Upper lobe of left lung (tissue), 6 donors: ENCODE data around the gene OSGIN1. TPM values are rescaled to one million over a fixed set of nuclear protein-coding genes. Genes with fewer than 3 reads are reported as not detected.

ENCODE experiments used
- ATAC-seq, 2 donors: fragments of 200-7000 bp; cut with Tn5 transposase; one replicate each; pipeline ENCODE4 v1.9.1; 2022; ENCODE audit warnings: mild to moderate bottlenecking in 2 of 2, moderate library complexity in 2 of 2; ENCODE audit not compliant: low FRiP score in 2 of 2
- DNase-seq, 2 donors: peaks; one replicate each; pipeline ENCODE4 v3.0.0-alpha.2; 2019 to 2020
- H3K27ac ChIP-seq, 4 donors: fragments of 200-600 bp; sonication (generic); one replicate each; pipeline ENCODE4 v1.5.1; 2016 to 2019
- H3K27me3 ChIP-seq, 4 donors: fragments of 200-600 bp; sonication (generic); one replicate each; pipeline ENCODE4 v1.5.1; 2017 to 2019
- H3K36me3 ChIP-seq, 4 donors: fragments of 200-600 bp; sonication (generic); one replicate each; pipeline ENCODE4 v1.5.1; 2016 to 2019
- H3K4me1 ChIP-seq, 4 donors: fragments of 200-600 bp; sonication (generic); one replicate each; pipeline ENCODE4 v1.5.1; 2018 to 2019
- H3K4me3 ChIP-seq, 4 donors: fragments of 200-600 bp; sonication (generic); one replicate each; pipeline ENCODE4 v1.5.1; 2017 to 2019; ENCODE audit warnings: mild to moderate bottlenecking in 2 of 4, moderate library complexity in 1 of 4
- H3K9me3 ChIP-seq, 4 donors: fragments of 200-600 bp; sonication (generic); one replicate each; pipeline ENCODE4 v1.5.1; 2018 to 2019
- CTCF ChIP-seq, 6 experiments: fragments of 450-650 bp in 4 of 6; fragments of 200-600 bp in 2 of 6; sonication (generic) in 2 of 6; IDR thresholded peaks; one replicate each; pipeline ENCODE4 v1.5.1; 2016 to 2019; ENCODE audit warnings: antibody characterized with exemption in 6 of 6
- EP300 ChIP-seq, 4 donors: sonication (generic); formaldehyde crosslinking; IDR thresholded peaks; one replicate each; pipeline ENCODE4 v1.5.1; 2017; ENCODE audit warnings: antibody characterized with exemption in 4 of 4, control low read depth in 2 of 4
- POLR2A ChIP-seq, 4 donors: fragments of 450-650 bp; IDR thresholded peaks; one replicate each; pipeline ENCODE4 v1.5.1; 2016 to 2017; ENCODE audit warnings: antibody characterized with exemption in 4 of 4, mild to moderate bottlenecking in 2 of 4
- POLR2AphosphoS5 ChIP-seq, 2 donors: sonication (generic); formaldehyde crosslinking; IDR thresholded peaks; one replicate each; pipeline ENCODE4 v1.5.1; 2017; ENCODE audit warnings: antibody characterized with exemption in 2 of 2
- WGBS, 2 donors: methylation state at CpG; one replicate each; pipeline ENCODE4 v1.1.5; 2017 to 2018; 5-methylcytosine and 5-hydroxymethylcytosine counted together
- total RNA-seq, 6 donors: library from RNA; depleted of rRNA in 4 of 6; stranded (reverse); fragments of >200 nt in 4 of 6; gene quantifications; one replicate each; pipeline versions ENCODE4 v1.1.0 to v1.2.1, GENCODE V29; 2016 to 2021
- donor health status: DM: no; HTN: no; CAD: no; lungs with moderate emphysema.
- donor health status: DM: no; HTN: yes; CAD: no; lungs with severe emphysema.

OSGIN1 gene
- total RNA-seq, 6 donors from 2014 or later, result 7.3 to 34.2 (median 16.3) TPM

DNA sequence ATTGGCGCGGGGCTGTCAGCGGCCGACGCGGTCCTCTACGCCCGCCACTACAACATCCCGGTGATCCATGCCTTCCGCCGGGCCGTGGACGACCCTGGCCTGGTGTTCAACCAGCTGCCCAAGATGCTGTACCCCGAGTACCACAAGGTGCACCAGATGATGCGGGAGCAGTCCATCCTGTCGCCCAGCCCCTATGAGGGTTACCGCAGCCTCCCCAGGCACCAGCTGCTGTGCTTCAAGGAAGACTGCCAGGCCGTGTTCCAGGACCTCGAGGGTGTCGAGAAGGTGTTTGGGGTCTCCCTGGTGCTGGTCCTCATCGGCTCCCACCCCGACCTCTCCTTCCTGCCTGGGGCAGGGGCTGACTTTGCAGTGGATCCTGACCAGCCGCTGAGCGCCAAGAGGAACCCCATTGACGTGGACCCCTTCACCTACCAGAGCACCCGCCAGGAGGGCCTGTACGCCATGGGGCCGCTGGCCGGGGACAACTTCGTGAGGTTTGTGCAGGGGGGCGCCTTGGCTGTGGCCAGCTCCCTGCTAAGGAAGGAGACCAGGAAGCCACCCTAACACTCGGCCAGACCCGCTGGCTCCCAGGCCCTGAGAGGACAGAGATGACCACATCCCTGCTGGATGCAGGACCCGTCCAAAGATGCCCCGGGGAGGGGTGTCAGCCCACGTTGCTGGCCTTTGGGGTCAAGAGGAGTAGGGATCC, 12.6 kb downstream of the OSGIN1 start:
- Histone ChIP-seq H3K9me3 (no peaks in the 10 kb centered on the region), H3K27ac (no peak overlapping the region), H3K4me1 (peaks cover 0 to 12% (median 4%) of the 10 kb centered on the region in 4 donors), H3K27me3 (peaks cover 0 to 22% (median 14%) of the 10 kb centered on the region in 4 donors), H3K36me3 (peaks cover 0 to 57% (median 29%) of the 10 kb centered on the region in 4 donors), H3K4me3 (no peak overlapping the region)
- 93% methylated on average over 15 to 35 of the region's 36 CpGs for WGBS, 2 donors
- ATAC-seq, result no peak
- peak in 1 of 2 donors; percentile 81 for DNase-seq
- TF ChIP-seq POLR2AphosphoS5 (IDR thresholded peaks at IDR 0.05) (no peak), POLR2A (IDR thresholded peaks at IDR 0.05) (no peak), EP300 (IDR thresholded peaks at IDR 0.05) (no peak), CTCF (IDR thresholded peaks at IDR 0.05) (no peak)

DNA sequence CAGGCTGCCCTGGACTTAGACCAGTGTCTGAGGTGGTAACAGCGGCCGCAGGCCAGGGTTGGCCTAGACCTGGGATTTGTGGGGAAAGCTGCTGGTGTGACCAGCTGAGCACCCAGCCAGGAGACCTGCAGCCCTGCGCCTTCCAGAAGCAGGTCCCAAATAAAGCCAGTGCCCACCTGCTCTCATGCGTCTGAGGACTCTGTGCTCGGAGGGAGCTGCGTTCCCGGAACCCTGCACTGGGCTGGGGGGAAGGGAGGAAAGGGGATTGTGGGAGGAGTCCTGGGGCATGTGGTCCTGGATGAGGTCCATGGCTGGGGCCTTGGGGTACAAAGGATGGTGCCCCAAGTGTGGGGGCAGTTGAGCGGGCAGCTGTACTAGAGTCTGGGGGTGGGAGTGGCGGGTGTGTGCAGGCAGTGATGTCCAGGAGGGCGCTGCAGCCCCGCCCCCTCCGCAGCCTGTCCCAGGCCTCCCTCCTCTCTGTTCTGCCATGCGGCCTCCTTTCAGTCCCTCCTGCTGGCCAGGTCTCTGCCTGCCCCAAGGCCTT, 13.2 kb downstream of the OSGIN1 start:
- no peak for TF ChIP-seq EP300 (IDR thresholded peaks at IDR 0.05)
- H3K27me3 ChIP-seq, result peaks cover 0 to 22% (median 14%) of the 10 kb centered on the region in 4 donors

GRCh38 chr16:83967091-83967490, 14.1 kb downstream of the OSGIN1 start:
- no peak for ATAC-seq
- H3K9me3 ChIP-seq, result no peaks in the 10 kb centered on the region
- 70 to 81% methylated on average over 2 of the region's 2 CpGs for WGBS, 2 donors
- peaks cover 0 to 22% (median 14%) of the 10 kb centered on the region in 4 donors for H3K27me3 ChIP-seq
- H3K4me1 ChIP-seq, result peaks cover 0 to 12% (median 4%) of the 10 kb centered on the region in 4 donors
- H3K36me3 ChIP-seq, result peaks cover 0 to 42% (median 18%) of the 10 kb centered on the region in 4 donors
- TF ChIP-seq POLR2AphosphoS5 (IDR thresholded peaks at IDR 0.05) (no peak), POLR2A (IDR thresholded peaks at IDR 0.05) (no peak), EP300 (IDR thresholded peaks at IDR 0.05) (no peak), CTCF (IDR thresholded peaks at IDR 0.05) (no peak)
- H3K27ac ChIP-seq, result no peak overlapping the region
- no peak overlapping the region for H3K4me3 ChIP-seq
- DNase-seq, result no peak

More for the DNA sequence above, 13.2 kb downstream of the OSGIN1 start:
- Histone ChIP-seq H3K4me3 (no peak overlapping the region), H3K4me1 (peaks cover 0 to 12% (median 4%) of the 10 kb centered on the region in 4 donors), H3K27ac (no peak overlapping the region), H3K36me3 (peaks cover 0 to 51% (median 24%) of the 10 kb centered on the region in 4 donors), H3K9me3 (no peaks in the 10 kb centered on the region)
- ATAC-seq (no peak), DNase-seq (no peak)
- WGBS, 2 donors, result 94% methylated on average over 9 to 11 of the region's 13 CpGs

- Histone ChIP-seq H3K4me1 (peaks cover 0 to 12% (median 4%) of the 10 kb centered on the region in 4 donors), H3K27me3 (peaks cover 0 to 22% (median 14%) of the 10 kb centered on the region in 4 donors), H3K4me3 (peak within 1 kb of the TSS in 3 of 4 donors; percentile 31 to 45 (median 38)), H3K9me3 (no peaks in the 10 kb centered on the region), H3K27ac (no peak within 1 kb of the TSS), H3K36me3 (peaks cover 0 to 35% (median 10%) of the 10 kb centered on the region in 4 donors)
- DNase-seq (peak in 1 of 2 donors; percentile 93), ATAC-seq (peak in 1 of 2 donors; percentile 88)
- WGBS, 2 donors, result 13 to 22% methylated on average over 23 to 34 of the region's 35 CpGs
- TF ChIP-seq CTCF (IDR thresholded peaks at IDR 0.05) (peak; percentile 31 to 80 (median 54)), POLR2AphosphoS5 (IDR thresholded peaks at IDR 0.05) (no peak)
These were observed 14.8 kb downstream of the OSGIN1 start, which contains the start of gene NECAB2 for GRCh38 chr16:83967838-83968305. Gene NECAB2, plus strand, starts transcription at chr16:83968244. Its CDS starts 405 bp downstream, at chr16:83968649.

- peaks cover 0 to 30% (median 9%) of the 10 kb centered on the region in 4 donors for H3K36me3 ChIP-seq
- no CpG with 5 or more reads among the region's 87 CpGs for WGBS, 2 donors
- H3K27ac ChIP-seq, result no peak overlapping the region
- peak in 1 of 2 donors; percentile 84 for DNase-seq
- peak in 1 of 2 donors; percentile 13 for ATAC-seq
- peak overlapping the region in 3 of 4 donors; percentile 31 to 45 (median 38) for H3K4me3 ChIP-seq
- no peak for TF ChIP-seq POLR2A (IDR thresholded peaks at IDR 0.05)
- no peak for TF ChIP-seq EP300 (IDR thresholded peaks at IDR 0.05)
- TF ChIP-seq CTCF (IDR thresholded peaks at IDR 0.05), result no peak
- peaks cover 0 to 12% (median 4%) of the 10 kb centered on the region in 4 donors for H3K4me1 ChIP-seq
- peaks cover 0 to 22% (median 14%) of the 10 kb centered on the region in 4 donors for H3K27me3 ChIP-seq
- no peaks in the 10 kb centered on the region for H3K9me3 ChIP-seq
These were observed 15.3 kb downstream of the OSGIN1 start for GRCh38 chr16:83968306-83968851.
